AG08395 (cell line): Measurements from ENCODE around the gene MTMR2.

Experiments
- DNase-seq: peaks from one replicate; pipeline ENCODE4 v3.0.0; 2012; ENCODE audit warnings: mixed read lengths, low spot score

MTMR2 gene

GRCh38 chr11:95923728-95924413 lies at the start of gene MTMR2:
TSS of gene MTMR2 (minus strand) at chr11:95924107. CDS start at chr11:95923954, 153 bp downstream.
- DNase-seq = peak; percentile 82

GRCh38 chr11:95972060-95972459 lies 48.2 kb upstream of the MTMR2 start:
- no peak for DNase-seq

- no peak for DNase-seq
Measured at GRCh38 chr11:95968585-95968984, 44.7 kb upstream of the MTMR2 start.

- DNase-seq = no peak
Measured at GRCh38 chr11:95964281-95964680, 40.4 kb upstream of the MTMR2 start.

- DNase-seq = no peak
Measured at GRCh38 chr11:95961758-95962157, 37.9 kb upstream of the MTMR2 start.

- no peak for DNase-seq
Measured at GRCh38 chr11:95950905-95951304, 27.0 kb upstream of the MTMR2 start.

- DNase-seq = no peak
Measured at GRCh38 chr11:95948637-95949036, 24.7 kb upstream of the MTMR2 start.

GRCh38 chr11:95944623-95945022 lies 20.7 kb upstream of the MTMR2 start:
- no peak for DNase-seq

GRCh38 chr11:95943546-95943945 lies 19.6 kb upstream of the MTMR2 start:
- DNase-seq = no peak

- no peak for DNase-seq
Measured at GRCh38 chr11:95939091-95939490, 15.2 kb upstream of the MTMR2 start.

GRCh38 chr11:95937358-95937757 lies 13.5 kb upstream of the MTMR2 start:
- no peak for DNase-seq

- DNase-seq = no peak
Measured at GRCh38 chr11:95933594-95933993, 9.7 kb upstream of the MTMR2 start.

GRCh38 chr11:95931916-95932315 lies 8.0 kb upstream of the MTMR2 start:
- no peak for DNase-seq

GRCh38 chr11:95930948-95931347 lies 7.0 kb upstream of the MTMR2 start:
- no peak for DNase-seq

- no peak for DNase-seq
Measured at GRCh38 chr11:95926726-95927125, 2.8 kb upstream of the MTMR2 start.

- DNase-seq = no peak
Measured at GRCh38 chr11:95925011-95925410, 1.1 kb upstream of the MTMR2 start.

- no peak for DNase-seq
Measured at GRCh38 chr11:95924414-95924760, 480 bp upstream of the MTMR2 start.

GRCh38 chr11:95923439-95923727 lies 524 bp downstream of the MTMR2 start:
- no peak for DNase-seq

- peak; percentile 21 for DNase-seq
Measured at GRCh38 chr11:95922536-95923438, 1.1 kb downstream of the MTMR2 start.

- no peak for DNase-seq
Measured at GRCh38 chr11:95922099-95922498, 1.8 kb downstream of the MTMR2 start.

- DNase-seq = peak; percentile 17
Measured at GRCh38 chr11:95920460-95921105, 3.3 kb downstream of the MTMR2 start.

GRCh38 chr11:95919514-95919913 lies 4.4 kb downstream of the MTMR2 start:
- no peak for DNase-seq

GRCh38 chr11:95918720-95919119 lies 5.2 kb downstream of the MTMR2 start:
- DNase-seq = no peak
